BE2C (cell line): Measurements from ENCODE around the gene MIF4GD.

Source experiments
- DNase-seq: peaks from one replicate; pipeline ENCODE4 v3.0.0-alpha.2; 2020
- H3K27me3 ChIP-seq: fragments of 250-450 bp; sonication (Bioruptor Pico); 2 replicates; pipeline ENCODE4 v1.5.1; 2020; ENCODE audit warnings: mild to moderate bottlenecking
- H3K36me3 ChIP-seq: fragments of 250-450 bp; sonication (Bioruptor Pico); 2 replicates; pipeline ENCODE4 v1.5.1; 2020; ENCODE audit warnings: mild to moderate bottlenecking
- H3K4me1 ChIP-seq: fragments of 250-450 bp; sonication (Bioruptor Pico); 2 replicates; pipeline ENCODE4 v1.5.1; 2020
- H3K4me3 ChIP-seq: 2 replicates; pipeline ENCODE4 v1.5.1; 2011; ENCODE audit warnings: low read depth, low read length
- H3K9me3 ChIP-seq: fragments of 250-450 bp; sonication (Bioruptor Pico); 2 replicates; pipeline ENCODE4 v1.5.1; 2020
- CTCF ChIP-seq: IDR thresholded peaks from 2 replicates; pipeline ENCODE4 v1.5.1; 2012; ENCODE audit warnings: mild to moderate bottlenecking, low read depth, low read length

The MIF4GD gene

GRCh38 chr17:75273977-75274708 is 3.1 kb upstream of the MIF4GD start:
- Histone ChIP-seq H3K4me1 (peaks cover 19% of the 10 kb centered on the region), H3K36me3 (peaks cover 19% of the 10 kb centered on the region), H3K4me3 (no peak overlapping the region), H3K9me3 (no peaks in the 10 kb centered on the region), H3K27me3 (no peaks in the 10 kb centered on the region)
- peak; percentile 56 for DNase-seq
- TF ChIP-seq CTCF, result no peak

- no peaks in the 10 kb centered on the region for H3K27me3 ChIP-seq
- H3K9me3 ChIP-seq, result no peaks in the 10 kb centered on the region
- peaks cover 20% of the 10 kb centered on the region for H3K36me3 ChIP-seq
- H3K4me1 ChIP-seq, result peaks cover 19% of the 10 kb centered on the region
- peak overlapping the region; percentile 85 for H3K4me3 ChIP-seq
- DNase-seq, result peak; percentile 55
- TF ChIP-seq CTCF, result no peak
These were observed 1.8 kb upstream of the MIF4GD start for GRCh38 chr17:75272848-75273184.

- Histone ChIP-seq H3K4me3 (peak overlapping the region; percentile 85), H3K27me3 (no peaks in the 10 kb centered on the region), H3K9me3 (no peaks in the 10 kb centered on the region), H3K36me3 (peaks cover 23% of the 10 kb centered on the region), H3K4me1 (peaks cover 19% of the 10 kb centered on the region)
- DNase-seq, result peak; percentile 81
- TF ChIP-seq CTCF, result peak; percentile 16
These were observed 1.2 kb upstream of the MIF4GD start for GRCh38 chr17:75271955-75272847.

- DNase-seq, result peak; percentile 82
- peaks cover 19% of the 10 kb centered on the region for H3K4me1 ChIP-seq
- peaks cover 29% of the 10 kb centered on the region for H3K36me3 ChIP-seq
These were observed 363 bp upstream of the MIF4GD start for GRCh38 chr17:75271233-75271954.

GRCh38 chr17:75270218-75270965 is 639 bp downstream of the MIF4GD start:
- DNase-seq, result peak; percentile 78
- H3K9me3 ChIP-seq, result no peaks in the 10 kb centered on the region
- TF ChIP-seq CTCF, result peak; percentile 52
- peaks cover 19% of the 10 kb centered on the region for H3K4me1 ChIP-seq
- H3K36me3 ChIP-seq, result peaks cover 39% of the 10 kb centered on the region
- peak overlapping the region; percentile 93 for H3K4me3 ChIP-seq
- H3K27me3 ChIP-seq, result no peaks in the 10 kb centered on the region

More at GRCh38 chr17:75271233-75271954, 363 bp upstream of the MIF4GD start:
- Histone ChIP-seq H3K4me3 (peak overlapping the region; percentile 85), H3K9me3 (no peaks in the 10 kb centered on the region), H3K27me3 (no peaks in the 10 kb centered on the region)
- TF ChIP-seq CTCF, result no peak; the same call in 1 of the 2 replicates
